Tibial nerve (tissue), 4 donors: ENCODE data around the gene CTLA4.

Experiments
- CTCF ChIP-seq, 5 experiments: fragments of 200-600 bp in 3 of 5; fragments of 450-650 bp in 2 of 5; sonication (generic) in 3 of 5; IDR thresholded peaks; one replicate each; pipeline ENCODE4 v1.5.1; 2016 to 2019; ENCODE audit warnings: antibody characterized with exemption in 5 of 5, mild to moderate bottlenecking in 3 of 5, moderate library complexity in 2 of 5
- EP300 ChIP-seq, 2 donors: sonication (generic); formaldehyde crosslinking; IDR thresholded peaks; one replicate each; pipeline ENCODE4 v1.6.1; 2017; ENCODE audit warnings: antibody characterized with exemption in 2 of 2, mild to moderate bottlenecking in 1 of 2
- POLR2A ChIP-seq, 2 donors: fragments of 450-650 bp; IDR thresholded peaks; one replicate each; pipeline ENCODE4 v1.6.1; 2017; ENCODE audit warnings: antibody characterized with exemption in 2 of 2, mild to moderate bottlenecking in 2 of 2, moderate library complexity in 2 of 2

GRCh38 chr2:203823173-203823572 is 44.4 kb upstream of the CTLA4 start:
- no peak for TF ChIP-seq CTCF (IDR thresholded peaks at IDR 0.05)
- no peak for TF ChIP-seq EP300 (IDR thresholded peaks at IDR 0.05)
- TF ChIP-seq POLR2A (IDR thresholded peaks at IDR 0.05) = no peak
